ENCODE results near the gene BCL2. TPM values are rescaled to one million over a fixed set of nuclear protein-coding genes. Genes with fewer than 3 reads are reported as not detected.

BCL2 gene
- total and polyA plus RNA-seq, 9 of the 15 experiments (the other 6 are each of a cell fraction or from before 2014, with no cell fraction given) = 0.10 to 1.1 (median 0.65) TPM

DNA sequence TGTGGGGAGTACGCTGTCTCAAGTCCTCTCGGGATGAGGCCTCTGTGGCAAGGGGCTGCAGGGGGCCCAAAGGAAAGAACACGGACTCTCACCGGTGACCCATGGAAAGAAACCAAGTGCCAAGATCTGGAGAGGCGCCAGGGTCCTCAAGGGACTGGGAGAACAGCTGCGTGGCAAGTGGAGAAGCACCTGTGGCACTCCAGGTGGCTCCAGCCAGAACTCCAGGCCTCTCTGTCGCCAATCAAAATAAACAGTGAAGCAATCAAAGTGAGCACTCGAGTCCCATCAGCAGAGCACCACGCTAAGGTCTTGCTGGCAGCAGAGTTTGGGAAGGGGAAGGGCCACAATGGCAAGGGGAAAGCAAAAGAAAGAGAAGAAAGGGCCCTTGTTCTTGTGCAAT lies 54.7 kb downstream of the BCL2 start:
- H3K27ac ChIP-seq (ENCODE audit: extremely low read depth, low read depth, low read length) = no peak overlapping the region
- H3K4me2 ChIP-seq (ENCODE audit: insufficient read depth, low read length) = no peak overlapping the region
- ATAC-seq (no peak), DNase-seq (ENCODE audit: extremely low read depth in 1 of 4, low spot score in 3 of 4) (no peak), FAIRE-seq (no peak)
- no peaks in the 10 kb centered on the region for H3K9me3 ChIP-seq (replicated peaks; ENCODE audit: control insufficient read depth, insufficient read depth, low read depth, low read length)
- no peaks in the 10 kb centered on the region for H3K79me2 ChIP-seq (ENCODE audit: control insufficient read depth, insufficient read depth, low read length)
- TF ChIP-seq NR2F6 (CRISPR knock-in tag; IDR thresholded peaks at IDR 0.05) (no peak), TAF15 (IDR thresholded peaks at IDR 0.05; ENCODE audit: low read depth, low read length) (no peak), POLR2AphosphoS2 (IDR thresholded peaks at IDR 0.05; ENCODE audit: low read length) (no peak), SMARCC2 (IDR thresholded peaks at IDR 0.05; ENCODE audit: low read depth) (no peak), CBX5 (IDR thresholded peaks at IDR 0.05; ENCODE audit: borderline replicate concordance, low read depth) (no peak), ELF4 (CRISPR knock-in tag; IDR thresholded peaks at IDR 0.05) (no peak)
- TF ChIP-seq, protein P1, sequence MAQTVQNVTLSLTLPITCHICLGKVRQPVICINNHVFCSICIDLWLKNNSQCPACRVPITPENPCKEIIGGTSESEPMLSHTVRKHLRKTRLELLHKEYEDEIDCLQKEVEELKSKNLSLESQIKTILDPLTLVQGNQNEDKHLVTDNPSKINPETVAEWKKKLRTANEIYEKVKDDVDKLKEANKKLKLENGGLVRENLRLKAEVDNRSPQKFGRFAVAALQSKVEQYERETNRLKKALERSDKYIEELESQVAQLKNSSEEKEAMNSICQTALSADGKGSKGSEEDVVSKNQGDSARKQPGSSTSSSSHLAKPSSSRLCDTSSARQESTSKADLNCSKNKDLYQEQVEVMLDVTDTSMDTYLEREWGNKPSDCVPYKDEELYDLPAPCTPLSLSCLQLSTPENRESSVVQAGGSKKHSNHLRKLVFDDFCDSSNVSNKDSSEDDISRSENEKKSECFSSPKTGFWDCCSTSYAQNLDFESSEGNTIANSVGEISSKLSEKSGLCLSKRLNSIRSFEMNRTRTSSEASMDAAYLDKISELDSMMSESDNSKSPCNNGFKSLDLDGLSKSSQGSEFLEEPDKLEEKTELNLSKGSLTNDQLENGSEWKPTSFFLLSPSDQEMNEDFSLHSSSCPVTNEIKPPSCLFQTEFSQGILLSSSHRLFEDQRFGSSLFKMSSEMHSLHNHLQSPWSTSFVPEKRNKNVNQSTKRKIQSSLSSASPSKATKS (CRISPR knock-in tag; IDR thresholded peaks at IDR 0.05) = no peak
- TF ChIP-seq, protein P2, sequence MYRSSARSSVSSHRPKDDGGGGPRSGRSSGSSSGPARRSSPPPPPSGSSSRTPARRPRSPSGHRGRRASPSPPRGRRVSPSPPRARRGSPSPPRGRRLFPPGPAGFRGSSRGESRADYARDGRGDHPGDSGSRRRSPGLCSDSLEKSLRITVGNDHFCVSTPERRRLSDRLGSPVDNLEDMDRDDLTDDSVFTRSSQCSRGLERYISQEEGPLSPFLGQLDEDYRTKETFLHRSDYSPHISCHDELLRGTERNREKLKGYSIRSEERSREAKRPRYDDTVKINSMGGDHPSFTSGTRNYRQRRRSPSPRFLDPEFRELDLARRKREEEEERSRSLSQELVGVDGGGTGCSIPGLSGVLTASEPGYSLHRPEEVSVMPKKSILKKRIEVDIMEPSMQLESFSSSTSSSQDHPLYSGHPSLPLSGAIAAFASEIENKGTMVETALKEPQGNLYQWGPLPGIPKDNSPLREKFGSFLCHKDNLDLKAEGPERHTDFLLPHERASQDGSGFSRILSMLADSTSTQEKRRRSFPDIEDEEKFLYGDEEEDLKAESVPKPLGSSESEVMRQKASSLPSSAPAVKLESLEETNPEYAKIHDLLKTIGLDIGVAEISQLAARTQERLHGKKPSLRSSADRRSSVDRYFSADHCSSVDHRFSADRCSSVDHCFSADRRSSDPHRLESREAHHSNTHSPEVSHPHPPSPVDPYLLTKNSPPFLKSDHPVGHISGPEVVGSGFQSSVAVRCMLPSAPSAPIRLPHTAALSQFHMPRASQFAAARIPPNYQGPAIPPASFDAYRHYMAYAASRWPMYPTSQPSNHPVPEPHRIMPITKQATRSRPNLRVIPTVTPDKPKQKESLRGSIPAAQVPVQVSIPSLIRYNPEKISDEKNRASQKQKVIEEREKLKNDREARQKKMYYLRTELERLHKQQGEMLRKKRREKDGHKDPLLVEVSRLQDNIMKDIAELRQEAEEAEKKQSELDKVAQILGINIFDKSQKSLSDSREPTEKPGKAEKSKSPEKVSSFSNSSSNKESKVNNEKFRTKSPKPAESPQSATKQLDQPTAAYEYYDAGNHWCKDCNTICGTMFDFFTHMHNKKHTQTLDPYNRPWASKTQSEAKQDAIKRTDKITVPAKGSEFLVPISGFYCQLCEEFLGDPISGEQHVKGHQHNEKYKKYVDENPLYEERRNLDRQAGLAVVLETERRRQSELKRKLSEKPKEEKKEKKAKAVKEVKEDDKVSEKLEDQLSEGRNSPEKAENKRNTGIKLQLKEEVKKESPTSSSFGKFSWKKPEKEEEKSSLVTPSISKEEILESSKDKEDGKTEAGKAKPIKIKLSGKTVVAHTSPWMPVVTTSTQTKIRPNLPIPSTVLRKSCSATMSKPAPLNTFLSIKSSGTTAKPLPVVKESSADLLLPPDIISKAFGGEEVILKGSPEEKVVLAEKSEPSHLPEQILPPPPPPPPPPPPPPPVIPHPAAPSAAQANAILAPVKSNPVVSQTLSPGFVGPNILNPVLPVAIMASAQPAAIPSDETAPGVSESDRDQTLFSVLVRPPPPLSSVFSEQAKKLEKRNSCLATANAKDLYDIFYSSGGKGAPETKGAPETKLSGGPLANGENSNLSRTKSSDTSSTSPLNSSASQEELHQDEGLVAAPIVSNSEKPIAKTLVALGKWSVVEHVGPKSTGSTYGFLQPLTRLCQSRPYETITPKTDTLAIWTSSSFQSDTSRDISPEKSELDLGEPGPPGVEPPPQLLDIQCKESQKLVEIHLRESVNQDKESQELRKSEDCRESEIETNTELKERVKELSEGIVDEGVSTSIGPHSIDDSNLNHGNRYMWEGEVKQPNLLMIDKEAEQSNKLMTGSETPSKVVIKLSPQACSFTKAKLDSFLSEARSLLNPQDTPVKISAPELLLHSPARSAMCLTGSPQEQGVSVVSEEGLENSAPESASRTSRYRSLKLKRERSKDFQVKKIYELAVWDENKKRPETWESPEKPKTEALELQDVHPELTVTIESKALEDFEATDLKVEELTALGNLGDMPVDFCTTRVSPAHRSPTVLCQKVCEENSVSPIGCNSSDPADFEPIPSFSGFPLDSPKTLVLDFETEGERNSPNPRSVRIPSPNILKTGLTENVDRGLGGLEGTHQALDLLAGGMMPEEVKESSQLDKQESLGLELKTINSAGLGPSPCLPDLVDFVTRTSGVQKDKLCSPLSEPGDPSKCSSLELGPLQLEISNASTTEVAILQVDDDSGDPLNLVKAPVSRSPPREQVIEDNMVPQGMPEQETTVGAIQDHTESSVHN (IDR thresholded peaks at IDR 0.05; ENCODE audit: borderline replicate concordance in 1 of 2, low read depth in 1 of 2) = no peak
- WGBS (ENCODE audit: insufficient coverage, low coverage, missing lambda C conversion rate) = 4% methylated on average over 5 of the region's 9 CpGs
- H3K36me3 ChIP-seq (ENCODE audit: control insufficient read depth, insufficient read depth, low read length) = no peaks in the 10 kb centered on the region
- no peak overlapping the region for H3K9ac ChIP-seq (ENCODE audit: insufficient read depth in 1 of 2, low read depth in 2 of 2, low read length in 2 of 2)
- in situ Hi-C loops (cut with MboI) = no loop called here
- H3K9me1 ChIP-seq (ENCODE audit: control insufficient read depth, insufficient read depth, low read length) = no peaks in the 10 kb centered on the region
- no peak overlapping the region for H3K4me3 ChIP-seq
- ChIA-PET POLR2A (interaction anchor here (0.6 kb wide), 1 partner anchor 190 kb away, joined by 3 read pairs; no protein-coding TSS in a partner anchor), CTCF (ENCODE audit: low intra/inter-chr PET ratio) (no interaction called here)
- BruUV-seq (replicated peaks) = no TSS peak
- no peaks in the 10 kb centered on the region; the same call in 1 of the 2 replicates for H4K20me1 ChIP-seq (replicated peaks; ENCODE audit: control insufficient read depth, insufficient read depth, low read length)
- intact Hi-C loops (cut with micrococcal nuclease) = no loop called here
- peaks cover 0 to 17% of the 10 kb centered on the region in 2 experiments; a peak in 3 of 5 replicates for H3K27me3 ChIP-seq (ENCODE audit: control insufficient read depth in 2 of 2, insufficient read depth in 2 of 2, low read length in 2 of 2)
- H3K4me1 ChIP-seq (replicated peaks in 1 of 2; ENCODE audit: control insufficient read depth in 2 of 2, insufficient read depth in 2 of 2, low read length in 2 of 2) = no peaks in the 10 kb centered on the region
- no peak overlapping the region for H2AFZ ChIP-seq (ENCODE audit: low read depth, low read length)

All from K562 (cell line).